ENCODE results near the gene SETD4.

The SETD4 gene

GRCh38 chr21:36030581-36031189, 29.6 kb downstream of the SETD4 start:
- Histone ChIP-seq H3K4me2 (no peak overlapping the region), H3K9me3 (replicated peaks in 1 of 11) (no peaks in the 10 kb centered on the region), H3K4me3 (no peak overlapping the region), H3K27ac (no peak overlapping the region), H3K4me1 (peaks cover 0 to 3% (median 0%) of the 10 kb centered on the region in 10 experiments; a peak in 1 of 20 replicates), H3K36me3 (peaks cover 9 to 24% (median 18%) of the 10 kb centered on the region in 11 experiments), H3K27me3 (no peaks in the 10 kb centered on the region), H4K20me1 (peaks cover 0 to 22% (median 0%) of the 10 kb centered on the region in 11 experiments; a peak in 3 of 22 replicates), H3K9ac (no peak overlapping the region)
- no peak for TF ChIP-seq Cebpa-rat (IDR thresholded peaks at IDR 0.05)

GRCh38 chr21:36029309-36029708, 31.0 kb downstream of the SETD4 start:
- no peak overlapping the region for H3K4me2 ChIP-seq
- H3K36me3 ChIP-seq = peaks cover 0 to 11% (median 4%) of the 10 kb centered on the region in 11 experiments; a peak in 16 of 22 replicates

GRCh38 chr21:36028127-36029069, 31.9 kb downstream of the SETD4 start:
- Histone ChIP-seq H3K9me3 (replicated peaks in 1 of 11) (no peaks in the 10 kb centered on the region), H3K27me3 (no peaks in the 10 kb centered on the region), H3K9ac (no peak overlapping the region), H3K4me1 (peaks cover 0 to 3% (median 0%) of the 10 kb centered on the region in 10 experiments; a peak in 1 of 20 replicates), H4K20me1 (peaks cover 0 to 14% (median 0%) of the 10 kb centered on the region in 11 experiments; a peak in 2 of 22 replicates), H3K4me3 (no peak overlapping the region), H3K4me2 (no peak overlapping the region), H3K36me3 (peaks cover 0 to 1% (median 0%) of the 10 kb centered on the region in 11 experiments; a peak in 1 of 22 replicates), H3K27ac (no peak overlapping the region)
- no peak for TF ChIP-seq Cebpa-rat (IDR thresholded peaks at IDR 0.05)

More at GRCh38 chr21:36029309-36029708, 31.0 kb downstream of the SETD4 start:
- H3K9ac ChIP-seq = no peak overlapping the region
- H3K4me1 ChIP-seq = peaks cover 0 to 3% (median 0%) of the 10 kb centered on the region in 10 experiments; a peak in 1 of 20 replicates
- no peak for TF ChIP-seq Cebpa-rat (IDR thresholded peaks at IDR 0.05)
- H3K27ac ChIP-seq = no peak overlapping the region
- peaks cover 0 to 14% (median 0%) of the 10 kb centered on the region in 11 experiments; a peak in 2 of 22 replicates for H4K20me1 ChIP-seq
- H3K4me3 ChIP-seq = no peak overlapping the region
- H3K9me3 ChIP-seq (replicated peaks in 1 of 11) = no peaks in the 10 kb centered on the region
- no peaks in the 10 kb centered on the region for H3K27me3 ChIP-seq

GRCh38 chr21:36027347-36027746, 33.0 kb downstream of the SETD4 start:
- H3K4me1 ChIP-seq = peaks cover 0 to 7% (median 0%) of the 10 kb centered on the region in 10 experiments; a peak in 3 of 20 replicates

GRCh38 chr21:36024782-36025181, 35.5 kb downstream of the SETD4 start:
- no peak overlapping the region for H3K27ac ChIP-seq
- H3K4me1 ChIP-seq = peaks cover 0 to 7% (median 0%) of the 10 kb centered on the region in 10 experiments; a peak in 3 of 20 replicates
- H3K9ac ChIP-seq = no peak overlapping the region
- H3K4me2 ChIP-seq = no peak overlapping the region
- H3K36me3 ChIP-seq = no peaks in the 10 kb centered on the region
- no peaks in the 10 kb centered on the region for H3K27me3 ChIP-seq
- no peak for TF ChIP-seq Cebpa-rat (IDR thresholded peaks at IDR 0.05)
- H4K20me1 ChIP-seq = 0 out of 22 replicates have a peak, but pooled peaks cover 0 to 10% (median 0%) of the 10 kb centered on the region in 11 experiments
- no peaks in the 10 kb centered on the region for H3K9me3 ChIP-seq (replicated peaks in 1 of 11)
- H3K4me3 ChIP-seq = no peak overlapping the region

More at GRCh38 chr21:36027347-36027746, 33.0 kb downstream of the SETD4 start:
- no peak for TF ChIP-seq Cebpa-rat (IDR thresholded peaks at IDR 0.05)
- Histone ChIP-seq H3K27ac (no peak overlapping the region), H3K9me3 (replicated peaks in 1 of 11) (no peaks in the 10 kb centered on the region), H3K4me2 (no peak overlapping the region), H3K27me3 (no peaks in the 10 kb centered on the region), H3K36me3 (no peaks in the 10 kb centered on the region), H3K9ac (no peak overlapping the region), H3K4me3 (no peak overlapping the region), H4K20me1 (peaks cover 0 to 14% (median 0%) of the 10 kb centered on the region in 11 experiments; a peak in 1 of 22 replicates)

GRCh38 chr21:36023092-36023480, 37.2 kb downstream of the SETD4 start:
- Histone ChIP-seq H3K4me2 (no peak overlapping the region), H3K9me3 (replicated peaks in 1 of 11) (no peaks in the 10 kb centered on the region), H4K20me1 (no peaks in the 10 kb centered on the region), H3K27me3 (no peaks in the 10 kb centered on the region), H3K4me3 (no peak overlapping the region), H3K9ac (no peak overlapping the region), H3K4me1 (peaks cover 0 to 7% (median 0%) of the 10 kb centered on the region in 10 experiments; a peak in 3 of 20 replicates), H3K27ac (no peak overlapping the region), H3K36me3 (no peaks in the 10 kb centered on the region)
- no peak for TF ChIP-seq Cebpa-rat (IDR thresholded peaks at IDR 0.05)

GRCh38 chr21:36022427-36023091, 37.8 kb downstream of the SETD4 start:
- H4K20me1 ChIP-seq = no peaks in the 10 kb centered on the region
- no peak overlapping the region; a peak in 1 of 22 replicates for H3K4me2 ChIP-seq
- peaks cover 0 to 7% (median 0%) of the 10 kb centered on the region in 10 experiments; a peak in 3 of 20 replicates for H3K4me1 ChIP-seq
- no peak for TF ChIP-seq Cebpa-rat (IDR thresholded peaks at IDR 0.05)
- no peaks in the 10 kb centered on the region for H3K27me3 ChIP-seq
- no peaks in the 10 kb centered on the region for H3K36me3 ChIP-seq
- no peak overlapping the region for H3K9ac ChIP-seq
- H3K4me3 ChIP-seq = no peak overlapping the region
- no peak overlapping the region for H3K27ac ChIP-seq
- no peaks in the 10 kb centered on the region for H3K9me3 ChIP-seq (replicated peaks in 1 of 11)

GRCh38 chr21:36021251-36021837, 39.0 kb downstream of the SETD4 start:
- H3K27ac ChIP-seq = no peak overlapping the region
- TF ChIP-seq Cebpa-rat (IDR thresholded peaks at IDR 0.05) = no peak
- no peaks in the 10 kb centered on the region for H3K27me3 ChIP-seq
- no peaks in the 10 kb centered on the region for H3K36me3 ChIP-seq
- H4K20me1 ChIP-seq = no peaks in the 10 kb centered on the region
- no peaks in the 10 kb centered on the region for H3K9me3 ChIP-seq (replicated peaks in 1 of 11)
- H3K4me3 ChIP-seq = no peak overlapping the region
- peaks cover 0 to 7% (median 0%) of the 10 kb centered on the region in 10 experiments; a peak in 3 of 20 replicates for H3K4me1 ChIP-seq
- H3K9ac ChIP-seq = no peak overlapping the region
- H3K4me2 ChIP-seq = no peak overlapping the region

All from BLaER1 treated with 17β-estradiol and CSF1 and Interleukin-3, amounts not matched to agents 10 nM and 100 nM (cell line).